Stimulated activated CD4-positive, alpha-beta T cell treated with anti-CD3 and anti-CD28 coated beads, Interleukin-4, amount 100 ng/mL, for 24 hours (primary cell): Measurements from ENCODE around the gene TSACC.
A peak's percentile ranks its signal among the peaks of the same experiment; 100 is the strongest.

Source experiments
- DNase-seq: peaks from one replicate; pipeline ENCODE4 v3.0.0-alpha.2; 2020

Gene TSACC

GRCh38 chr1:156376958-156377919, 38.9 kb downstream of the TSACC start:
- DNase-seq: no peak

DNA sequence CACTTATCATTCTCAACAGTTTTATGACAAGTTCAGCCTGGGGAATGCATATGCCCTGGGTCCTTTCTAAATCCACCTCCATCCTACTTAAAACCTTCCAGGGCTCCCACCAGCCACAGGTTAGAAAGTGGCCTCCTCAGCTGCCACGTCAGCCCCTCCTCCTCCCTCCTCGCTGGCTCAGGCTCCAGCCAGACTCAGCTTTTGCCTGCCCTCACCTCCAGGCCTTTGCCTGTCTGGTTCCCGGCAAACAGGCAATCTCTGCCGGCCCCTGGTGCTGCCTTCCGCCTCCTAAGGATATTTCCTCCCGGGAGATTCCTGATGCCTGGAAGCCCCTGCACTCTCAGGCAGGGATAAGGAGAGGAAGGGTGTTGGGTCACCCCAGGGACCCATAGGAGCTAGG, 40.2 kb downstream of the TSACC start:
- DNase-seq: no peak

DNA sequence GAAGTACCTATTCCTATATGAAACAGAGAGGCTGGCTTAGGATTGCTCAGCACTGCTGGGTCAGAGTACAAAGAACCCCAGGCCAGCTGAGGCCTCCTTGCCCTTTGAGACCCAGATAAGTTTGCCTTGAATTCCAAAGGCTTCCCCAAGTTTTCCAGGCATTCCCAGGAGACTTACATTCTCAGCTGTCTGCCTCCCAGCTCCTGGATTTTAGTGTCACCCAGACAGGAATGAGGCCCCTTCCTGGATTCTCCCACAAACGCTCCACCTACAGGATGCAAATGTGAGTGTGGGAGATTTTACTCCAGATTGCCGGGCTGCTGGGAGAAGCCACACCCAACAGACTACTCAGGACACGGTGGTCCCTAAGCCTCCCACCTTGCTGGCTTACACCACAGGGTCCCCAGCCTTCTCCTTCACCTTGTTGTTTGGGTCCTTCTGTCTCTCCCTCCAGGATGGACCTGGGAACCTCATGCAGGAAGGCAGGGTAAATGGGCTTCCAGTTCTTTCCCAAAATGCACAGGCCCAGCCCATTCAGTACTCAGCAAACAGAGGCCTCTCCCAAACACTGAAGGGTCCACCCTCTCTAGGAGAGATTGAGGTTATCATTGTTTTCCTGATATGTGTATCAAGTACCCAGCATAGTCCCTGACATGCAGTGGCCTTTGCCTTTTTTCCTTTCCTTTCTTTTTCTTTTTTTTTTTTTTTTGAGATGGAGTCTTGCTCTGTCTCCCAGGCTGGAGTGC, 41.3 kb downstream of the TSACC start:
- no peak for DNase-seq

- DNase-seq: no peak
These were observed 44.2 kb downstream of the TSACC start for GRCh38 chr1:156382561-156382960.

GRCh38 chr1:156383023-156383422, 44.7 kb downstream of the TSACC start:
- peak; percentile 71 for DNase-seq

DNA sequence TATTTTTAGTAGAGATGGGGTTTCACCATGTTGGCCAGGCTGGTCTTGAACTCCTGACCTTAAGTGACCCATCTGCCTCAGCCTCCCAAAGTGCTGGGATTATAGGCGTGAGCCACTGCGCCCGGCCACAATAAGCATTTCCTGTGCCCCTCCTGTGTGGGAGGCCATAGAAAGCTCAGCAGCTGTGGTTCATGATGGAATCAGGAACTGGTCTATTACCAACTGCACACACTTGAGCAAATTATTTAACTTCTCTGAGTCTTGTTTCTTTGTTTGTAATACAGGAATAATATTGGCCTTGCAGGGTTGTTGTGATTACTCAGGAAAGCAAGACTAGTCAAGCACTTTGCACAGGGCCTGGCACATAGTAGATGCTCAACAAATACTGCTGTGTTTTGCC, 45.7 kb downstream of the TSACC start:
- no peak for DNase-seq

DNA sequence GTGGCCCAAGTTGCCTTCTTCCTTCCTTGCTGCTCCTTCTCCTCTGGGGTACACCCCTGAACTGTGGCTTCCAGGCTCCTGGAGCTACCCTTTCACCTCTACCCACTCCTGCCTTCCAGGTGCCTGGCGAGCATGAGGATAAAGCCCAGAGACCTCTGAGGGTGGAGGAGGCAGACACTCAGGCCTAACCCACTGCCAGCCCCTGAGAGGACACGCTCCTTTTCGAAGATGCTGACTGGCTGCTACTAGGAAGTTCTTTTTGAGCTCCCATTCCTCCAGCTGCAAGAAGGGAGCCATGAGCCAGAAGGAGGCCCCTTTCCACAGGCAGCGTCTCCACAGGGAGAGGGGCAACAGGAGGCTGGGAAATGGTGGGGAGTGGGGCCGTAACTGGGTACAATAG, 46.3 kb downstream of the TSACC start:
- DNase-seq: no peak

GRCh38 chr1:156385534-156386031, 47.3 kb downstream of the TSACC start:
- DNase-seq: peak; percentile 80

- DNase-seq: no peak
These were observed 48.0 kb downstream of the TSACC start for GRCh38 chr1:156386134-156386901.

DNA sequence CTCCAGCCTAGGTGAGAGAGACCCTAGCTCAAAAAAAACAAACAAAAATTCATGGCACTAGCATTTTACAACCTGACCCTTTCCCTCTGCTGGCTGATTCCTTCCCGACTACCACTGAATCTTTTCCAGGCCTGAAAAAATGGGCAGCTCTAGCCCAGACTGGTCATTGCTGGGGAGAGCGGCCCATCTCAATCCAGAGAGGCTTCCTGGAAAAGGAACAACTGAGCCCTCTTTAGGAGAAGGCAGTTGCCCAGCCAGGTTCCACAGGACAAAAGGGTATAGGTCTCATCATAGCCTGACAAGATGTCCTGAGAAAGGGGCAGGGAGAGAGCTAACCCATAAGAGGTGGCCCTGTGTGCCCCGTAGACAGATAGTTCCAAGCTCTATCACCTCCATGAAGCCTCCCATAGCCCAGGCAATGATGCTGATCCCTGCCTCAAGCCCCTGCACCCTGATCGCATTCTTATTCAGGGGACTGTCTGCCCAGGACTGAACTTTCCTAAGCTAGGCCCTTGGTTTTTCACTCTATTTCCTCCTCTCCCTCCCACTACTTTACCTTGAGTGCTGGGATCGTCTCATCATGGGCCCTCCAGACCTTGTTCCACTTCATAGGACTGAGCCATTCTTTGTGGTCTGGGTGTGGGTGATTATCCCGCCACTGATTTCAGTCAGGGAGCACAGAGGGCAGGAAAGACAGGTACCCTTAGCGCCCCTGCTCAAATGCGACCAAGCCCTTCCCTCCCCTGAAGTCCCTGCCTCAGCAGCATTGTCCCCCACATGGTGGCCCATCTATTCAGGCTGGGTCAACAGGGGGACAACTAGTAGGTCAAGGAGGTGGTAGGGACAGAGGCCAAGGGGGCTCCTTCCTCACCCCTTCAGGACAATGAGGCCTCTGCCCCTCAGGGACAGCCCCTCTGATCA, 48.9 kb downstream of the TSACC start:
- DNase-seq: no peak

GRCh38 chr1:156387870-156388173, 49.5 kb downstream of the TSACC start:
- no peak for DNase-seq

- DNase-seq: no peak
These were observed 50.1 kb downstream of the TSACC start for GRCh38 chr1:156388174-156389137.

DNA sequence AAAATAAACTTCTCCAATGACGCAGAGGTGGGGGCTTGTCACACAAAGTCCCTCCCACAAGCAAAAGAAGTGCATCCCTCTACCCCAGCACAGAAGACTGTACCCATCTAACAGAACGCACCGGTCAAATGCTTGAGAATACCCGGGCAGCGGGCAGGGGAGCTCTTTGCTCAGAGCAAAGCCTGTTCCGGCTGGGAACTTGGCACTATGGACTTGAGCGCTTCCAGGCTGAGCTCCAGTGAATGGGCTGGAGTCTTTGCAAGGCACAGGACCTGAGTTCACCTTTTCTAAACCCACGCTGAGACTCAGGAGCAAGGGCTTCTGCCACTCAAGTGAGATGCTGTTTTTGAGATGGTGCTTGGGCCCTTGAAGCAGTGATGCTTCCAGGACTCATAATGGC, 51.0 kb downstream of the TSACC start:
- DNase-seq: no peak

GRCh38 chr1:156390469-156391365, 52.4 kb downstream of the TSACC start:
- no peak for DNase-seq

DNA sequence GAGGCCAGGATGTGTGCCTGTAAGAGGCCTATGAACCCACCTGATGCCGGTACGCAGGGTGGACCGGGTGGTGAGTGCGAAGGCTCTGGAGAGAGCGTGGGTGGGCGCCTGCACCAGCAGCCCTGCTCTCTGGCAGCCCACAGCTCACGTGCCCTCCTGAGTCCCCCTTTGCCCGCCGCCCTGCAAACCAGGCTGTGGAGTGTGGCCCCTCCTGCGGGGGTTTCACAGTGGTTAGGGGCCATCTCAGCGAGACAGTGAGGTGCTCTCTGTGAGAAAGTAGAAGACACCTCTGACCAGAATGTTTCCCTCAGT, 53.0 kb downstream of the TSACC start:
- no peak for DNase-seq

- no peak for DNase-seq
These were observed 53.4 kb downstream of the TSACC start for GRCh38 chr1:156391701-156392100.

GRCh38 chr1:156392452-156392853, 54.1 kb downstream of the TSACC start:
- DNase-seq: no peak

DNA sequence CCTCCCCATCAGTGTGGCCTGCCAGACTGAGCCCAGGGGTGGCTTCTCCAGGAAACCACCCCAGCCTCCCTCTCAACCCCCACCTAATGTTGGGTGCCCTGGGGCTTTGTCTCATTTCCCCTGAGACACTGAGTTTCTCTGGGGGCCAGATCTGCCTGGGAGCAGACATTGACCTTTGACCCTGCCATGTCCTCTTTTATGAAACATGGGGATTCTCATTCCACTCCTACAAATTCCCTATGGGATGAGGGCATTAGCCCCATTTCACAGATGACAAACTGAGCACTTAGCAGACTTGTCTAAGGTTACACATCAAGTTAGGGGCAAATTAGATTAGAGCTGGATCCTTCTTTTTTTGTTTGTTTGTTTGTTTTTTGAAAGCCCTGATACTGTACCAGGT, 54.8 kb downstream of the TSACC start:
- DNase-seq: no peak

GRCh38 chr1:156394082-156394481, 55.8 kb downstream of the TSACC start:
- DNase-seq: no peak

GRCh38 chr1:156394835-156395461, 56.6 kb downstream of the TSACC start:
- DNase-seq: no peak
